Breast epithelium (tissue), 4 donors: Measurements from ENCODE around the gene CHCHD4. TPM values are rescaled to one million over a fixed set of nuclear protein-coding genes. Genes with fewer than 3 reads are reported as not detected.

ENCODE experiments used
- DNase-seq, 2 donors: peaks; one replicate each; pipeline ENCODE4 v3.0.0-alpha.2; 2019; ENCODE audit warnings: low spot score in 2 of 2
- H3K27ac ChIP-seq, 2 donors: fragments of 200-600 bp; sonication (generic) in 1 of 2; one replicate each; pipeline ENCODE4 v1.5.1; 2016 to 2019; ENCODE audit warnings: mild to moderate bottlenecking in 1 of 2
- H3K27me3 ChIP-seq, 2 donors: fragments of 200-600 bp; sonication (generic) in 1 of 2; one replicate each; pipeline versions ENCODE4 v1.5.1 to v1.6.0; 2017 to 2019; ENCODE audit warnings: control low read depth in 1 of 2, mild to moderate bottlenecking in 1 of 2
- H3K36me3 ChIP-seq: fragments of 200-600 bp; one replicate; pipeline ENCODE4 v1.5.1; 2019
- H3K4me1 ChIP-seq, 2 donors: fragments of 200-600 bp; sonication (generic); one replicate each; pipeline ENCODE4 v1.5.1; 2016 to 2019; ENCODE audit warnings: control low read depth in 1 of 2
- H3K4me3 ChIP-seq, 3 donors: fragments of 200-600 bp; sonication (generic); 1 replicate in 2 of 3; 2 replicates in 1 of 3; pipeline ENCODE4 v1.5.1; 2016 to 2019; ENCODE audit warnings: mild to moderate bottlenecking in 3 of 3, moderate library complexity in 2 of 3
- H3K9me3 ChIP-seq, 2 donors: fragments of 200-600 bp; sonication (generic) in 1 of 2; one replicate each; pipeline ENCODE4 v1.5.1; 2016 to 2019; ENCODE audit warnings: control low read depth in 1 of 2
- CTCF ChIP-seq, 3 donors: fragments of 450-650 bp; IDR thresholded peaks; one replicate each; pipeline ENCODE4 v1.5.1; 2016 to 2017; ENCODE audit warnings: antibody characterized with exemption in 3 of 3, mild to moderate bottlenecking in 3 of 3, moderate library complexity in 3 of 3
- POLR2A ChIP-seq: fragments of 450-650 bp; IDR thresholded peaks from one replicate; pipeline ENCODE4 v1.6.1; 2016; ENCODE audit warnings: antibody characterized with exemption, mild to moderate bottlenecking, moderate library complexity
- POLR2AphosphoS5 ChIP-seq, 3 donors: sonication (generic); formaldehyde crosslinking; IDR thresholded peaks; one replicate each; pipeline ENCODE4 v1.6.1; 2017; ENCODE audit warnings: antibody characterized with exemption in 3 of 3
- intact Hi-C: fragments of 100-400 bp; cut with DNase I; formaldehyde crosslinking; loops from one replicate; pipeline ENCODE4 v1.15.1; 2023; ENCODE audit warnings: low total_unique reads
- total RNA-seq, 3 donors: library from RNA; depleted of rRNA; stranded (reverse); fragments of >200 nt; gene quantifications; one replicate each; pipeline ENCODE4 v1.1.0, GENCODE V29; 2016

Gene CHCHD4
- total RNA-seq, 3 donors from 2014 or later: 15.1 to 19.9 (median 17.9) TPM

GRCh38 chr3:14154276-14154675 lies 29.6 kb upstream of the CHCHD4 start:
- Histone ChIP-seq H3K4me1 (no peaks in the 10 kb centered on the region), H3K9me3 (no peaks in the 10 kb centered on the region), H3K36me3 (peaks cover 13% of the 10 kb centered on the region), H3K27me3 (no peaks in the 10 kb centered on the region), H3K4me3 (no peak overlapping the region), H3K27ac (no peak overlapping the region)
- DNase-seq: no peak
- intact Hi-C loops: no loop called here
- no peak for TF ChIP-seq POLR2A
- no peak for TF ChIP-seq POLR2AphosphoS5 (IDR thresholded peaks at IDR 0.05)
- no peak for TF ChIP-seq CTCF (IDR thresholded peaks at IDR 0.05)

GRCh38 chr3:14153663-14154062 lies 29.0 kb upstream of the CHCHD4 start:
- intact Hi-C loops: no loop called here
- Histone ChIP-seq H3K27ac (no peak overlapping the region), H3K4me3 (no peak overlapping the region), H3K36me3 (peaks cover 9% of the 10 kb centered on the region), H3K4me1 (no peaks in the 10 kb centered on the region), H3K27me3 (no peaks in the 10 kb centered on the region), H3K9me3 (no peaks in the 10 kb centered on the region)
- no peak for DNase-seq
- TF ChIP-seq POLR2A: no peak
- TF ChIP-seq POLR2AphosphoS5 (IDR thresholded peaks at IDR 0.05): no peak
- TF ChIP-seq CTCF (IDR thresholded peaks at IDR 0.05): no peak

GRCh38 chr3:14152963-14153355 lies 28.3 kb upstream of the CHCHD4 start:
- no peak overlapping the region for H3K27ac ChIP-seq
- TF ChIP-seq CTCF (IDR thresholded peaks at IDR 0.05): no peak
- TF ChIP-seq POLR2AphosphoS5 (IDR thresholded peaks at IDR 0.05): no peak
- no peak for TF ChIP-seq POLR2A
- intact Hi-C loops: no loop called here
- H3K27me3 ChIP-seq: no peaks in the 10 kb centered on the region
- no peak for DNase-seq
- H3K36me3 ChIP-seq: peaks cover 4% of the 10 kb centered on the region
- H3K9me3 ChIP-seq: no peaks in the 10 kb centered on the region
- H3K4me1 ChIP-seq: no peaks in the 10 kb centered on the region
- H3K4me3 ChIP-seq: no peak overlapping the region

- intact Hi-C loops: no loop called here
- DNase-seq: no peak
- H3K4me1 ChIP-seq: no peaks in the 10 kb centered on the region
- no peaks in the 10 kb centered on the region for H3K36me3 ChIP-seq
- no peak overlapping the region for H3K27ac ChIP-seq
- H3K9me3 ChIP-seq: no peaks in the 10 kb centered on the region
- TF ChIP-seq CTCF (IDR thresholded peaks at IDR 0.05) (no peak), POLR2AphosphoS5 (IDR thresholded peaks at IDR 0.05) (no peak), POLR2A (no peak)
- no peaks in the 10 kb centered on the region for H3K27me3 ChIP-seq
- H3K4me3 ChIP-seq: no peak overlapping the region
Observed at GRCh38 chr3:14152233-14152962, 27.7 kb upstream of the CHCHD4 start.

GRCh38 chr3:14151471-14152083 lies 26.9 kb upstream of the CHCHD4 start:
- H3K4me1 ChIP-seq: no peaks in the 10 kb centered on the region
- no peaks in the 10 kb centered on the region for H3K36me3 ChIP-seq
- TF ChIP-seq CTCF (IDR thresholded peaks at IDR 0.05): no peak
- no peak for TF ChIP-seq POLR2AphosphoS5 (IDR thresholded peaks at IDR 0.05)
- TF ChIP-seq POLR2A: no peak
- no peaks in the 10 kb centered on the region for H3K27me3 ChIP-seq
- H3K27ac ChIP-seq: no peak overlapping the region
- H3K9me3 ChIP-seq: no peaks in the 10 kb centered on the region
- intact Hi-C loops: no loop called here
- no peak for DNase-seq
- H3K4me3 ChIP-seq: no peak overlapping the region
